ENCODE measurements around the gene CNNM1.

Gene CNNM1

DNA sequence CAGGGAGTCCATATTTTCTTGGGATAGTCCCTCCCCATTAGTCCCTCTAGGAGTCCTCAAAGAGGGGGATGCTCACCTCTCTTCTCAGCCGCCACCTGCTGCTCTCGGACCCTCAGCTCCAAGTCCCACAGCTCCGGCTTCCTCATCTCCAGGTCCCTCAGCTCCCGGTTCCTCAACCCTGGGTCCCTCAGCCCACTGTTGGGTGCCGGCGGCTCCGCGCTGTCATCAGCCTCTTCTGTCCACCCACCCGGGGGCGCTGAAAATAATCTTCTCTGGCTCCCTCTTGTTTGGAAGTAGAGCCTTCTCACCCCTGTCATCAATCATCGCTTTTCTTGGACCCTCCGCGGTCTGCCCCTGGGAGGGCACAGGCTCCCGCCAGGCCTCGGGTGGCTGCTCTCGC is 13.3 kb upstream of the CNNM1 start:
- Histone ChIP-seq H3K27ac (ENCODE audit: low read depth, low read length) (no peak overlapping the region), H3K4me3 (ENCODE audit: low read depth, low read length) (no peak overlapping the region), H3K27me3 (ENCODE audit: control insufficient read depth, insufficient read depth, low read length) (no peaks in the 10 kb centered on the region), H3K9me3 (ENCODE audit: control insufficient read depth, insufficient read depth, low read length) (no peaks in the 10 kb centered on the region), H3K9ac (ENCODE audit: low read depth, low read length) (no peak overlapping the region), H3K4me1 (ENCODE audit: control insufficient read depth, insufficient read depth, low read length) (no peaks in the 10 kb centered on the region), H3K36me3 (ENCODE audit: control insufficient read depth, insufficient read depth, low read length) (no peaks in the 10 kb centered on the region)

DNA sequence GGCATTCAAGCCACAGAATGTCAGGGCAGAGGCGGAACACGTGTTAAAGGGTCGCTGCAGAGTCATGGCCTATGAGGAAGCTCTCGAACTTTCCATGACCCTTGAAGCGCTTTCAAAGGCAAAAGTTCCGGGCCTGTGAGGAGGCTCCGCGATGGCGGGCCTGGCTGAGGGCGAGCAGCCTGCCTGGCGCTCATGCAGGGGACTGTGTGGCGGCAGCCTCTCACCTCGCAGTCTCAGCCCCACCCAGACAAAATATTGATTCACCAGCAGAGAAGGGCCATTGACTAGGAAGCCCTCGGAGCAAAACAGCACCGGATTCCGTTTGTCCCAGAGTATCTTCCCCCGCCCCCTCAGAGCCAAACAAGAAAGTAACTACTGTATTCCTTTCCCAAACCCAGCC is 12.8 kb upstream of the CNNM1 start:
- Histone ChIP-seq H3K36me3 (ENCODE audit: control insufficient read depth, insufficient read depth, low read length) (no peaks in the 10 kb centered on the region), H3K4me3 (ENCODE audit: low read depth, low read length) (no peak overlapping the region), H3K9ac (ENCODE audit: low read depth, low read length) (no peak overlapping the region), H3K9me3 (ENCODE audit: control insufficient read depth, insufficient read depth, low read length) (no peaks in the 10 kb centered on the region), H3K27ac (ENCODE audit: low read depth, low read length) (no peak overlapping the region), H3K27me3 (ENCODE audit: control insufficient read depth, insufficient read depth, low read length) (no peaks in the 10 kb centered on the region), H3K4me1 (ENCODE audit: control insufficient read depth, insufficient read depth, low read length) (no peaks in the 10 kb centered on the region)

DNA sequence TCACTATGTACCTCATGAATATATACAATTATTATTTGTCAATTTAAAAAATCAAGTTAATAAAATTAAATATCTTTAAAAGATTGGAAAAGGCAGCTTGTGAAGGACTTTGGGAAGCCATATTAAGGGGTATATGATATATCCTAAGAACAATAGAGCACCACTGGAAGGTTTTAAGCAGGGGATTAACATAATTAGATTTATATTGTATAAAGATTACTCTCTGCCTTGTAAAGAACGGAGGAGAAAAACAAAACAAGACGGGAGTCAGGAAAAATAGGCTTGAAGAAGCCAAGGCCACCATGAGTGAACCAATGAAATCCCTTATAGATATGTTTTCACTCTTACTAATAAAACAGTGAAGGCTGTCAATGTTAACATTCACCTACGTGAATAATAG is 11.1 kb upstream of the CNNM1 start:
- no peaks in the 10 kb centered on the region for H3K36me3 ChIP-seq (ENCODE audit: control insufficient read depth, insufficient read depth, low read length)

DNA sequence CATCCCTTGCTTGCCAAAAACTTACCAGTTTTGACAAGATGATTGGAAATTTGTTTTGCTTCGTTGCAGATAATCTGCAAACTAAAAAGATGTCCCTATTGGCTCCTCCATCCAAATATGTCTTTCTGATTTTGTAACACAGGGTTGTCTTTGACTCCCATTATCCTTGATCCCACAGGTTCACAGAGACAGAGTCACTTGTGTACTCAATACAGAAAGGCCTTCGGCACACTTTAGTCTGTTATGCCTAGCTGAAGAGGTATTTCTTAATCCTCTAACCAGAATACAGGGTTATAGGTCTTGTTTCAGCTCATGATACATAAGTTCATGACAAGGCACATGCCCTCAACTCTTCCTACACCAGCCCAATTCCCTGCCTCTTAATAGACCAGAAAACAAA is 10.7 kb upstream of the CNNM1 start:
- H3K27ac ChIP-seq (ENCODE audit: low read depth, low read length): no peak overlapping the region
- no peak overlapping the region for H3K9ac ChIP-seq (ENCODE audit: low read depth, low read length)

More for the DNA sequence above, 11.1 kb upstream of the CNNM1 start:
- Histone ChIP-seq H3K27ac (ENCODE audit: low read depth, low read length) (no peak overlapping the region), H3K9me3 (ENCODE audit: control insufficient read depth, insufficient read depth, low read length) (no peaks in the 10 kb centered on the region), H3K27me3 (ENCODE audit: control insufficient read depth, insufficient read depth, low read length) (0 out of 2 replicates have a peak, but pooled peaks cover 6% of the 10 kb centered on the region), H3K4me1 (ENCODE audit: control insufficient read depth, insufficient read depth, low read length) (no peaks in the 10 kb centered on the region), H3K9ac (ENCODE audit: low read depth, low read length) (no peak overlapping the region), H3K4me3 (ENCODE audit: low read depth, low read length) (no peak overlapping the region)

DNA sequence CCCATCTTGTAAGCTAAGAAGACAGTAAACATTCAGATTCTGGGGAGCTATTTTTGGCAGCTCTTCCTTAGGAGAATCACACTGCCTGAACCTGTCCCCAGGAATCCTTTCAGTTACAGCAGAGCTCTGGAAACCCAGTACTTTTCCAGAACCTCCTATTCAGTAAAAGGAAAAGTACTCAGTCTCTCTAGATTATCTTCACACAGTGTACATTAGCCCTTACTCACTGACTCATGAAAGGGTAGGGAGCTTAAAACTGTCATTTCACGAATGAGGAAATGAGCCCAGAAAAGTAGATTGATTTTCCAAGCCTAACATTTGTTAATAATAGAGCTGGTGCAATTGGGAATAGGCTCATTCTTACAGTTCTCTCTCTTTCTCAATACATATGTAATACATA is 3.9 kb upstream of the CNNM1 start:
- Histone ChIP-seq H3K9me3 (ENCODE audit: control insufficient read depth, insufficient read depth, low read length) (0 out of 2 replicates have a peak, but pooled peaks cover 3% of the 10 kb centered on the region), H3K27me3 (ENCODE audit: control insufficient read depth, insufficient read depth, low read length) (peaks cover 29% of the 10 kb centered on the region), H3K4me1 (ENCODE audit: control insufficient read depth, insufficient read depth, low read length) (peaks cover 4% of the 10 kb centered on the region; the same call in 1 of the 2 replicates), H3K36me3 (ENCODE audit: control insufficient read depth, insufficient read depth, low read length) (no peaks in the 10 kb centered on the region), H3K27ac (ENCODE audit: low read depth, low read length) (no peak overlapping the region), H3K9ac (ENCODE audit: low read depth, low read length) (no peak overlapping the region), H3K4me3 (ENCODE audit: low read depth, low read length) (no peak overlapping the region)

More for the DNA sequence above, 10.7 kb upstream of the CNNM1 start:
- H3K27me3 ChIP-seq (ENCODE audit: control insufficient read depth, insufficient read depth, low read length): 0 out of 2 replicates have a peak, but pooled peaks cover 6% of the 10 kb centered on the region
- H3K4me1 ChIP-seq (ENCODE audit: control insufficient read depth, insufficient read depth, low read length): no peaks in the 10 kb centered on the region
- no peaks in the 10 kb centered on the region for H3K9me3 ChIP-seq (ENCODE audit: control insufficient read depth, insufficient read depth, low read length)
- no peaks in the 10 kb centered on the region for H3K36me3 ChIP-seq (ENCODE audit: control insufficient read depth, insufficient read depth, low read length)
- H3K4me3 ChIP-seq (ENCODE audit: low read depth, low read length): no peak overlapping the region

DNA sequence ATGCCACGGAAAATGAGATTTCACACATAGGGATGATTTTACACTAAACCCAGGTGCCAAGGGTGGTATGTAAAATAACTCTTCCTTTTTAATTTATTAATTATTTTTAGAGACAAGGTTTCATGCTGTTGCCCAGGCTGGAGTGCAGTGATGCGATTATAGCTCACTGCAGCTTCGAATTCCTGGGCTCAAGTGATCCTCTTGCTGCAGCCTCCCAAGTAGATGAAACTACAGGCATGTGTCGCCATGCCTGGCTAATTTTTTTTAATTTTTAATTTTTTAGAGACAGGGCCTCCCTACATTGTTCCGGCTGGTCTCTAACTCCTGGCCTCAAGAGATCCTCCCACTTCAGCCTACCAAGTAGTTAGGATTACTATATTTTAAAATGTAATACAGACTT is 2.3 kb upstream of the CNNM1 start:
- Histone ChIP-seq H3K4me1 (ENCODE audit: control insufficient read depth, insufficient read depth, low read length) (peaks cover 7% of the 10 kb centered on the region; the same call in 1 of the 2 replicates), H3K9me3 (ENCODE audit: control insufficient read depth, insufficient read depth, low read length) (0 out of 2 replicates have a peak, but pooled peaks cover 3% of the 10 kb centered on the region), H3K27ac (ENCODE audit: low read depth, low read length) (no peak overlapping the region), H3K27me3 (ENCODE audit: control insufficient read depth, insufficient read depth, low read length) (peaks cover 45% of the 10 kb centered on the region), H3K9ac (ENCODE audit: low read depth, low read length) (no peak overlapping the region), H3K4me3 (ENCODE audit: low read depth, low read length) (no peak overlapping the region), H3K36me3 (ENCODE audit: control insufficient read depth, insufficient read depth, low read length) (no peaks in the 10 kb centered on the region)

DNA sequence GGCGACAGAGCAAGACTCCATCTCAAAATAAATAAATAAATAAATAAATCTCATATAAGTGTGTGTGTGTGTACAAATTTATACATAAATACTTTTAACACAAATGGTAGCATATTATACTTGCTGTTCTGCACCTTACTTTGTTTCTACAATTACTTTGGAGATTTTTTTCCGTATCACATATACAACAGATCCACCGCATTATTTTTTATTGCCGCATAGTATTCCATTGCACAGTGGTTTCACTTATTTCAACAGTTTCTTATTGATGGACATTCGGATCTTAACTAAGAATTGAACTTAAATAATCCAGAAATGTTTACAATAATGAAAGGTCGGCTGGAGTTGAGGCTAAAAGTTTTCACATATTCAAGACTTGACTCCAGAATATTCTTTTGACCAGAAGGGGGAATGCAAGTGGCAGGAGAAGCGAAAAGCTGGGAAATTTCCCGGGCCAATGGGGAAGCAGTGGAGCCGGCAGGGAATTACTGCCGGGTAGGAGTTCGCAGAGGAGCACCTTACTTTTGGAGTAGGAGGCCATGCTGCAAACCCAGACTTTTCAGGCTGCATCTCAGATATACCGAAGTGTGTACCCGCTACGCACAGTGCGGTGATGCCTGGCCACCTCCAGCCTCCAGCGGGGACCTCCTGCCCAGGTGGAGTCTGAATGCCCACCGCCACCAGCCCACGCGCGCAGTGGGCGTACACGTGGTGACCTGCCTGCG is 415 bp upstream of the CNNM1 start:
- 0 out of 2 replicates have a peak, but pooled peaks cover 3% of the 10 kb centered on the region for H3K9me3 ChIP-seq (ENCODE audit: control insufficient read depth, insufficient read depth, low read length)
- H3K36me3 ChIP-seq (ENCODE audit: control insufficient read depth, insufficient read depth, low read length): no peaks in the 10 kb centered on the region
- H3K9ac ChIP-seq (ENCODE audit: low read depth, low read length): no peak overlapping the region
- H3K4me3 ChIP-seq (ENCODE audit: low read depth, low read length): peak overlapping the region; percentile 55
- no peak overlapping the region for H3K27ac ChIP-seq (ENCODE audit: low read depth, low read length)
- peaks cover 50% of the 10 kb centered on the region for H3K27me3 ChIP-seq (ENCODE audit: control insufficient read depth, insufficient read depth, low read length)
- H3K4me1 ChIP-seq (ENCODE audit: control insufficient read depth, insufficient read depth, low read length): peaks cover 7% of the 10 kb centered on the region; the same call in 1 of the 2 replicates

DNA sequence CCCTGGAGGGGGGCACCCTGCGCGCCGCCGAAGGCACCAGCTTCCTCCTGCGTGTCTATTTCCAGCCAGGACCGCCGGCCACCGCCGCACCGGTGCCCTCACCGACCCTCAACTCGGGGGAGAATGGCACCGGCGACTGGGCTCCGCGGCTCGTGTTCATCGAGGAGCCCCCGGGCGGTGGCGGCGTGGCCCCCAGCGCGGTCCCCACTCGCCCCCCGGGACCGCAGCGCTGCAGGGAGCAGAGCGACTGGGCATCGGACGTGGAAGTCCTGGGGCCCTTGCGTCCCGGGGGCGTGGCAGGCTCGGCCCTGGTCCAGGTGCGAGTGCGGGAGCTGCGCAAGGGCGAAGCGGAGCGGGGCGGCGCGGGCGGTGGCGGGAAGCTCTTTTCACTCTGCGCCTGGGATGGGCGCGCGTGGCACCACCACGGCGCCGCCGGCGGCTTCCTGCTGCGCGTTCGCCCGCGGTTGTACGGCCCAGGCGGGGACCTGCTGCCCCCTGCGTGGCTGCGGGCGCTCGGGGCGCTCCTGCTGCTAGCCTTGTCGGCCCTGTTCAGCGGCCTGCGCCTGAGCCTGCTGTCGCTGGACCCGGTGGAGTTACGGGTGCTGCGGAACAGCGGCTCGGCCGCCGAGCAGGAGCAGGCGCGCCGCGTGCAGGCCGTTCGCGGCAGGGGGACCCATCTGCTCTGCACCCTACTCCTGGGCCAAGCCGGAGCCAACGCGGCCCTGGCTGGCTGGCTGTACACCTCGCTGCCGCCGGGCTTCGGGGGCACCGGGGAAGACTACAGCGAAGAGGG is 594 bp downstream of the CNNM1 start:
- H3K36me3 ChIP-seq (ENCODE audit: control insufficient read depth, insufficient read depth, low read length): no peaks in the 10 kb centered on the region
- peak overlapping the region; percentile 55 for H3K4me3 ChIP-seq (ENCODE audit: low read depth, low read length)
- no peak overlapping the region for H3K27ac ChIP-seq (ENCODE audit: low read depth, low read length)
- peaks cover 50% of the 10 kb centered on the region for H3K27me3 ChIP-seq (ENCODE audit: control insufficient read depth, insufficient read depth, low read length)
- no peak overlapping the region for H3K9ac ChIP-seq (ENCODE audit: low read depth, low read length)
- H3K9me3 ChIP-seq (ENCODE audit: control insufficient read depth, insufficient read depth, low read length): 0 out of 2 replicates have a peak, but pooled peaks cover 3% of the 10 kb centered on the region
- peaks cover 7% of the 10 kb centered on the region; the same call in 1 of the 2 replicates for H3K4me1 ChIP-seq (ENCODE audit: control insufficient read depth, insufficient read depth, low read length)

DNA sequence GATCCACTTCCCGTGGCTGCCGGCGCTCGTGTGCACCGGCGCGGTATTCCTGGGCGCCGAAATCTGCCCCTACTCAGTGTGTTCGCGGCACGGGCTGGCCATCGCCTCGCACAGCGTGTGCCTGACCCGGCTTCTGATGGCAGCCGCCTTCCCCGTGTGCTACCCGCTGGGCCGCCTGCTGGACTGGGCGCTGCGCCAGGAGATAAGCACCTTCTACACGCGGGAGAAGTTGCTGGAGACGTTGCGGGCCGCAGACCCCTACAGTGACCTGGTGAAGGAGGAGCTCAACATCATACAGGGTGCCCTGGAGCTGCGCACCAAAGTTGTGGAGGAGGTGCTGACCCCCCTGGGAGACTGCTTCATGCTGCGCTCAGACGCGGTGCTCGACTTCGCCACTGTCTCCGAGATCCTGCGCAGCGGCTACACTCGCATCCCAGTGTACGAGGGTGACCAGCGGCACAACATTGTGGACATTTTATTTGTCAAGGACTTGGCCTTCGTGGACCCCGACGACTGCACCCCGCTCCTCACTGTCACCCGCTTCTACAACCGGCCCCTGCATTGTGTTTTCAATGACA is 1.3 kb downstream of the CNNM1 start:
- Histone ChIP-seq H3K4me3 (ENCODE audit: low read depth, low read length) (peak overlapping the region; percentile 55), H3K4me1 (ENCODE audit: control insufficient read depth, insufficient read depth, low read length) (peaks cover 7% of the 10 kb centered on the region; the same call in 1 of the 2 replicates), H3K27ac (ENCODE audit: low read depth, low read length) (no peak overlapping the region), H3K27me3 (ENCODE audit: control insufficient read depth, insufficient read depth, low read length) (peaks cover 50% of the 10 kb centered on the region), H3K9me3 (ENCODE audit: control insufficient read depth, insufficient read depth, low read length) (0 out of 2 replicates have a peak, but pooled peaks cover 3% of the 10 kb centered on the region), H3K36me3 (ENCODE audit: control insufficient read depth, insufficient read depth, low read length) (no peaks in the 10 kb centered on the region), H3K9ac (ENCODE audit: low read depth, low read length) (no peak overlapping the region)

DNA sequence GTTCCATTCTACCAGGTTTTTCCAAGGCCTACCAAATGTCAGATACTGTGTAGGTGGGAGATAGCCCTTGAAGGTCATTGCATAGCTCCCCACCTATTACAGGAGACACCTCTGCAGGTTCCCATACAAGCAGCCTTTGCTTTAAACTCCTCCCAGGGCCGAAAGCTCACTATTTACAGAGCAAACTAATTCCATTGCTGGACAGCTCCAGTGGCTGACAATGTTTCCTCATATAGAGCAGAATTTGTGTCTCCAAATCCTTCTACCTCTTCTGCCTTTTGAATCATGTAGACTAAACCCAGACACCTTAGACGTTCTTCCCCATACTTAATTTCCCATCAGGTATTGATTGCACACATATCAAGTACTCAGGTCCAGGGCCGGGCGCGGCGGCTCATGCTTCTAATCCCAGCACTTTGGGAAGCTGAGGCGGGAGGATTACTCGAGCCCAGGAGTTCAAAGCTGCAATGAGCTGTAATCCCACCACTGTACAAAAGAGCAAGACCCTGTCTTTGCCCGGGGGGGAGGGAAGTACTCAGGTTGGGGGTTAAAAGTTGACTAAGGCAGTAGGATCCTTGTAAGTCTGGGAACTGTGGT is 2.1 kb downstream of the CNNM1 start:
- no peak overlapping the region for H3K27ac ChIP-seq (ENCODE audit: low read depth, low read length)
- no peak overlapping the region for H3K4me3 ChIP-seq (ENCODE audit: low read depth, low read length)
- H3K9ac ChIP-seq (ENCODE audit: low read depth, low read length): no peak overlapping the region
- H3K36me3 ChIP-seq (ENCODE audit: control insufficient read depth, insufficient read depth, low read length): no peaks in the 10 kb centered on the region
- peaks cover 7% of the 10 kb centered on the region; the same call in 1 of the 2 replicates for H3K4me1 ChIP-seq (ENCODE audit: control insufficient read depth, insufficient read depth, low read length)
- H3K9me3 ChIP-seq (ENCODE audit: control insufficient read depth, insufficient read depth, low read length): 0 out of 2 replicates have a peak, but pooled peaks cover 3% of the 10 kb centered on the region
- H3K27me3 ChIP-seq (ENCODE audit: control insufficient read depth, insufficient read depth, low read length): peaks cover 50% of the 10 kb centered on the region
